ENCODE measurements around the gene EDIL3.

EDIL3 gene

GRCh38 chr5:83914662-83915418 lies 469.8 kb downstream of the EDIL3 start:
- H3K36me3 ChIP-seq (ENCODE audit: control insufficient read depth, insufficient read depth, low read length), result no peaks in the 10 kb centered on the region
- WGBS, 2 experiments (ENCODE audit: insufficient coverage in 2 of 2), result 100% methylated on average over 2 of the region's 4 CpGs
- no peak overlapping the region for H3K27ac ChIP-seq (ENCODE audit: low read depth, low read length, severe bottlenecking)
- peaks cover 40% of the 10 kb centered on the region for H3K4me1 ChIP-seq (ENCODE audit: control insufficient read depth, insufficient read depth, low read length, poor library complexity, severe bottlenecking)
- H3K4me3 ChIP-seq (ENCODE audit: extremely low read depth, insufficient read depth, low read length, poor library complexity, severe bottlenecking), result no peak overlapping the region
- no peaks in the 10 kb centered on the region for H3K9me3 ChIP-seq (ENCODE audit: control insufficient read depth, low read length)

GRCh38 chr5:83914199-83914598 lies 470.5 kb downstream of the EDIL3 start:
- WGBS, 2 experiments (ENCODE audit: insufficient coverage in 2 of 2), result 50 to 85% methylated on average over 1 to 2 of the region's 4 CpGs
- Histone ChIP-seq H3K36me3 (ENCODE audit: control insufficient read depth, insufficient read depth, low read length) (no peaks in the 10 kb centered on the region), H3K9me3 (ENCODE audit: control insufficient read depth, low read length) (no peaks in the 10 kb centered on the region), H3K4me3 (ENCODE audit: extremely low read depth, insufficient read depth, low read length, poor library complexity, severe bottlenecking) (no peak overlapping the region), H3K27ac (ENCODE audit: low read depth, low read length, severe bottlenecking) (no peak overlapping the region), H3K4me1 (ENCODE audit: control insufficient read depth, insufficient read depth, low read length, poor library complexity, severe bottlenecking) (peaks cover 33% of the 10 kb centered on the region)

- Histone ChIP-seq H3K9me3 (ENCODE audit: control insufficient read depth, low read length) (no peaks in the 10 kb centered on the region), H3K36me3 (ENCODE audit: control insufficient read depth, insufficient read depth, low read length) (no peaks in the 10 kb centered on the region)
- no CpG with 5 or more reads among the region's 1 CpG for WGBS, 2 experiments (ENCODE audit: insufficient coverage in 2 of 2)
These were observed 471.1 kb downstream of the EDIL3 start for GRCh38 chr5:83913593-83913992.

DNA sequence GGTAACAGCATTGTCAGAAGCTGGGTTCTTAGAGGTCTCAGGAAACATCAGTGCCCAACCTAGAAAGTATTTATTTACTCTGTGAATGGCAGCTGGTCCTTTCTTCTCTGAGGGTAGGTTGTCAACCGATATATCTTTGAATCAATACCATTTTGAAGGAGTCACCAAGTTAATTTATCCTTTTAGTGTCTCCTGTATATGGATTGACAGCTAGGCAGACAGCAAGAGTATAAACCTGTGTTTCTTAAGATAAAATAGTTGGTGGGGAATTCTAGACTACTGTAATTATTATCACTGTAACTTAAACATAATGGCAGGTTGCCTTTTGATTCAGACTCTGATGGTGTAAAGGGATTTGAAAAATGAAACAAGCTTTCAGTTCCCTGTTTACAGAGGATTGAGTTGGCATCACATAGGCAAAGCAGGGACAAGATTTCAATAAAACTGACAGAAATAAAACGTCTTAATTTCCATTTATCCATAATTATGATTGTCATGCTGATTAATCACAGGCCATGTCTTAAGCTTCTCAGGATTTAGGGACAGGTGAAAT lies 473.2 kb downstream of the EDIL3 start:
- 100% methylated on average over 1 of the region's 2 CpGs; no CpG with 5 or more reads in 1 of the 2 experiments for WGBS, 2 experiments (ENCODE audit: insufficient coverage in 2 of 2)
- Histone ChIP-seq H3K9me3 (ENCODE audit: control insufficient read depth, low read length) (no peaks in the 10 kb centered on the region), H3K27ac (ENCODE audit: low read depth, low read length, severe bottlenecking) (no peak overlapping the region), H3K4me3 (ENCODE audit: extremely low read depth, insufficient read depth, low read length, poor library complexity, severe bottlenecking) (no peak overlapping the region), H3K36me3 (ENCODE audit: control insufficient read depth, insufficient read depth, low read length) (no peaks in the 10 kb centered on the region), H3K4me1 (ENCODE audit: control insufficient read depth, insufficient read depth, low read length, poor library complexity, severe bottlenecking) (peaks cover 12% of the 10 kb centered on the region)

More at GRCh38 chr5:83913593-83913992, 471.1 kb downstream of the EDIL3 start:
- no peak overlapping the region for H3K27ac ChIP-seq (ENCODE audit: low read depth, low read length, severe bottlenecking)
- H3K4me3 ChIP-seq (ENCODE audit: extremely low read depth, insufficient read depth, low read length, poor library complexity, severe bottlenecking), result no peak overlapping the region
- H3K4me1 ChIP-seq (ENCODE audit: control insufficient read depth, insufficient read depth, low read length, poor library complexity, severe bottlenecking), result peaks cover 27% of the 10 kb centered on the region

GRCh38 chr5:83900306-83900705 lies 484.4 kb downstream of the EDIL3 start:
- Histone ChIP-seq H3K36me3 (ENCODE audit: control insufficient read depth, insufficient read depth, low read length) (no peaks in the 10 kb centered on the region), H3K9me3 (ENCODE audit: control insufficient read depth, low read length) (no peaks in the 10 kb centered on the region), H3K4me1 (ENCODE audit: control insufficient read depth, insufficient read depth, low read length, poor library complexity, severe bottlenecking) (peaks cover 28% of the 10 kb centered on the region), H3K4me3 (ENCODE audit: extremely low read depth, insufficient read depth, low read length, poor library complexity, severe bottlenecking) (no peak overlapping the region), H3K27ac (ENCODE audit: low read depth, low read length, severe bottlenecking) (peak overlapping the region; percentile 75)
- WGBS, 2 experiments (ENCODE audit: insufficient coverage in 2 of 2), result 33 to 75% methylated on average over 1 to 2 of the region's 3 CpGs

DNA sequence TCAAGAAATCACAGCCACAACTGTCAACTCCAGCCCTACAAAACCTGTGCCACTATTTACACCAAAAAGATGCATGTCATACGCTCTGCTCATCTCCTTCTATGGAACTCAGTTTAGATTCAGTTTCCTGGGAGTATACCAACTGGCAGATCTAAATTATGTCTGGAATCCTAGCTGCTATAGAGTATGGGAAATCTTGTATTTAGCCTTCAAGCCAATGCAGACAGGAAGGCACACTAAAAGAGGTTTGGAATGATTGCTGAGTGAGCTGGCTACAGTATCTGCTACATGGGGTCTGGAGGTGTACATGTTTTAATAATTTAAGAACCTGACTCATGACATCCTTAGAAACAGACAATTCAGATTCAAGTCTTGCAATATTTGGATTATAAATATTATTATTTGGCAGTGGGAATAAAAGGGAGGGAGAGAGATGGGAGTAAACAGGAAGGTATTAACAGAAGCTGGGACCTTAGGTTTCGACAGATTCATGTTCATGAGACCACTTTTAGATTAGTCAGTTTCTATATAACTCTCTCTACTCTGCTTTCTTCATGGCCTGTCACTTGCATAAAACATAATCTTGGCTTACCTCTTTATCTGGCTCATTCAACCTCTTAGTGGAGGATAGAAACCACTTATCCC lies 485.2 kb downstream of the EDIL3 start:
- peaks cover 28% of the 10 kb centered on the region for H3K4me1 ChIP-seq (ENCODE audit: control insufficient read depth, insufficient read depth, low read length, poor library complexity, severe bottlenecking)
- no peaks in the 10 kb centered on the region for H3K9me3 ChIP-seq (ENCODE audit: control insufficient read depth, low read length)
- H3K27ac ChIP-seq (ENCODE audit: low read depth, low read length, severe bottlenecking), result no peak overlapping the region
- 83 to 100% methylated on average over 1 of the region's 2 CpGs for WGBS, 2 experiments (ENCODE audit: insufficient coverage in 2 of 2)
- no peaks in the 10 kb centered on the region for H3K36me3 ChIP-seq (ENCODE audit: control insufficient read depth, insufficient read depth, low read length)
- no peak overlapping the region for H3K4me3 ChIP-seq (ENCODE audit: extremely low read depth, insufficient read depth, low read length, poor library complexity, severe bottlenecking)

GRCh38 chr5:83895860-83896259 lies 488.8 kb downstream of the EDIL3 start:
- Histone ChIP-seq H3K9me3 (ENCODE audit: control insufficient read depth, low read length) (no peaks in the 10 kb centered on the region), H3K36me3 (ENCODE audit: control insufficient read depth, insufficient read depth, low read length) (no peaks in the 10 kb centered on the region), H3K4me1 (ENCODE audit: control insufficient read depth, insufficient read depth, low read length, poor library complexity, severe bottlenecking) (peaks cover 24% of the 10 kb centered on the region), H3K27ac (ENCODE audit: low read depth, low read length, severe bottlenecking) (no peak overlapping the region), H3K4me3 (ENCODE audit: extremely low read depth, insufficient read depth, low read length, poor library complexity, severe bottlenecking) (no peak overlapping the region)
- no CpG with 5 or more reads among the region's 2 CpGs for WGBS, 2 experiments (ENCODE audit: insufficient coverage in 2 of 2)

DNA sequence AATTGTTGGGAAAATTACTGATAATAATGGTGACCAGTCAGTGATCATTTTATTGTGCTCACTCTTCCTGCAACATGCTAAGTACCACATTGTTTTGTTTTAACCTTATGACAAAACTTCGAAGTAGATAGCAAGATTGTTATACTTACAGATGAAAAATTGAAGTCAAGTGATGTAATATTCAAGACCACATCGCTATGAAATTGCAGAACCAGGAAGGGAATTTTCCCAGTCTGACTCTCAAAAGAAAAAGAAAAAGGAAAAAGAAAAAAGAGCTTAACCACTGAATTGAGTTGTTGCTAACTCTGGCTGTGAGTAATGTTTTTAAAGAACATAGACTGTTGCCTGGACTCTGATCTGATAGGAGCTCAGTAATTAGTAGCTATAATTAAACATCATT lies 493.4 kb downstream of the EDIL3 start:
- Histone ChIP-seq H3K4me1 (ENCODE audit: control insufficient read depth, insufficient read depth, low read length, poor library complexity, severe bottlenecking) (no peaks in the 10 kb centered on the region), H3K4me3 (ENCODE audit: extremely low read depth, insufficient read depth, low read length, poor library complexity, severe bottlenecking) (no peak overlapping the region), H3K27ac (ENCODE audit: low read depth, low read length, severe bottlenecking) (no peak overlapping the region), H3K9me3 (ENCODE audit: control insufficient read depth, low read length) (no peaks in the 10 kb centered on the region), H3K36me3 (ENCODE audit: control insufficient read depth, insufficient read depth, low read length) (no peaks in the 10 kb centered on the region)
- 81% methylated on average over 2 of the region's 2 CpGs; no CpG with 5 or more reads in 1 of the 2 experiments for WGBS, 2 experiments (ENCODE audit: insufficient coverage in 2 of 2)

All from mesodermal cell (in vitro differentiated cells).